Esophagus squamous epithelium (tissue), 5 donors: Measurements from ENCODE around the gene CFAP99. TPM values are rescaled to one million over a fixed set of nuclear protein-coding genes. Genes with fewer than 3 reads are reported as not detected.
"Not testable (repeated sequence)": the region's sequence is repeated elsewhere in the genome, so short reads cannot be mapped to it uniquely, and the experiment has no call there.

ENCODE experiments used
- DNase-seq: peaks from one replicate; lab custom pipeline; 2025; lab: John Stamatoyannopoulos, UW
- H3K27ac ChIP-seq, 4 donors: fragments of 200-600 bp; sonication (generic); one replicate each; pipeline ENCODE4 v1.5.1; 2016 to 2019; ENCODE audit warnings: mild to moderate bottlenecking in 1 of 4
- H3K27me3 ChIP-seq, 4 donors: fragments of 200-600 bp; sonication (generic); 1 replicate in 3 of 4; 2 replicates in 1 of 4; pipeline versions ENCODE4 v1.5.1 to v1.6.0; 2017 to 2021; ENCODE audit warnings: antibody characterized with exemption in 1 of 4
- H3K36me3 ChIP-seq, 3 donors: fragments of 200-600 bp; sonication (generic); one replicate each; pipeline ENCODE4 v1.5.1; 2016 to 2019
- H3K4me1 ChIP-seq, 3 donors: fragments of 200-600 bp; sonication (generic); one replicate each; pipeline ENCODE4 v1.5.1; 2017 to 2019
- H3K4me3 ChIP-seq, 4 donors: fragments of 200-600 bp; sonication (generic); 1 replicate in 3 of 4; 2 replicates in 1 of 4; pipeline ENCODE4 v1.5.1; 2016 to 2019; ENCODE audit warnings: mild to moderate bottlenecking in 2 of 4, moderate library complexity in 1 of 4
- H3K9me3 ChIP-seq, 3 donors: fragments of 200-600 bp; sonication (generic); one replicate each; pipeline ENCODE4 v1.5.1; 2016 to 2019
- CTCF ChIP-seq, 6 experiments: fragments of 450-650 bp in 4 of 6; fragments of 200-600 bp in 2 of 6; sonication (generic) in 2 of 6; IDR thresholded peaks; one replicate each; pipeline ENCODE4 v1.5.1; 2016 to 2019; ENCODE audit warnings: antibody characterized with exemption in 6 of 6, mild to moderate bottlenecking in 4 of 6, moderate library complexity in 4 of 6
- POLR2A ChIP-seq, 4 donors: fragments of 450-650 bp; IDR thresholded peaks; one replicate each; pipeline ENCODE4 v1.6.1; 2017; ENCODE audit warnings: antibody characterized with exemption in 4 of 4, mild to moderate bottlenecking in 4 of 4, moderate library complexity in 3 of 4
- WGBS, 2 donors: methylation state at CpG; one replicate each; pipeline ENCODE4 v1.1.5; 2018; 5-methylcytosine and 5-hydroxymethylcytosine counted together
- intact Hi-C: fragments of 100-400 bp; cut with DNase I; formaldehyde crosslinking; loops from one replicate; pipeline ENCODE4 v1.15.0; 2022
- total RNA-seq, 4 donors: library from RNA; depleted of rRNA; stranded (reverse); fragments of >200 nt; gene quantifications; one replicate each; pipeline ENCODE4 v1.1.0, GENCODE V29; 2016
- donor health status: DM: yes; HTN: yes; CAD: no.

The CFAP99 gene
- total RNA-seq, 4 donors from 2014 or later: 0.11 TPM; not detected in 3

GRCh38 chr4:2373532-2373931, 45.2 kb upstream of the CFAP99 start:
- Histone ChIP-seq H3K27ac (no peak overlapping the region), H3K27me3 (no peaks in the 10 kb centered on the region), H3K9me3 (peaks cover 0 to 4% (median 4%) of the 10 kb centered on the region in 3 donors), H3K4me1 (no peaks in the 10 kb centered on the region), H3K4me3 (no peak overlapping the region), H3K36me3 (no peaks in the 10 kb centered on the region)
- WGBS, 2 donors: 75 to 76% methylated on average over 7 of the region's 7 CpGs
- intact Hi-C loops: no loop called here
- no peak for DNase-seq
- TF ChIP-seq CTCF (IDR thresholded peaks at IDR 0.05): no peak
- TF ChIP-seq POLR2A (IDR thresholded peaks at IDR 0.05): no peak

- no peak for TF ChIP-seq POLR2A (IDR thresholded peaks at IDR 0.05)
- no peak for TF ChIP-seq CTCF (IDR thresholded peaks at IDR 0.05)
- Histone ChIP-seq H3K9me3 (no peaks in the 10 kb centered on the region), H3K4me3 (no peak overlapping the region), H3K27me3 (no peaks in the 10 kb centered on the region), H3K36me3 (no peaks in the 10 kb centered on the region), H3K4me1 (no peaks in the 10 kb centered on the region), H3K27ac (no peak overlapping the region)
- no peak for DNase-seq
- intact Hi-C loops: no loop called here
- 57 to 84% methylated on average over 7 to 9 of the region's 10 CpGs for WGBS, 2 donors
These were observed 43.3 kb upstream of the CFAP99 start for GRCh38 chr4:2375427-2375826.

GRCh38 chr4:2377241-2377640, 41.5 kb upstream of the CFAP99 start:
- Histone ChIP-seq H3K4me1 (no peaks in the 10 kb centered on the region), H3K27ac (no peak overlapping the region), H3K4me3 (no peak overlapping the region), H3K36me3 (no peaks in the 10 kb centered on the region), H3K9me3 (no peaks in the 10 kb centered on the region), H3K27me3 (no peaks in the 10 kb centered on the region)
- intact Hi-C loops: no loop called here
- WGBS, 2 donors: 91 to 93% methylated on average over 14 of the region's 14 CpGs
- TF ChIP-seq POLR2A (IDR thresholded peaks at IDR 0.05) (no peak), CTCF (IDR thresholded peaks at IDR 0.05) (no peak)
- no peak for DNase-seq

GRCh38 chr4:2378401-2378800, 40.4 kb upstream of the CFAP99 start:
- no peak for TF ChIP-seq CTCF (IDR thresholded peaks at IDR 0.05)
- TF ChIP-seq POLR2A (IDR thresholded peaks at IDR 0.05): no peak
- Histone ChIP-seq H3K27ac (no peak overlapping the region), H3K4me3 (no peak overlapping the region), H3K4me1 (no peaks in the 10 kb centered on the region), H3K27me3 (no peaks in the 10 kb centered on the region), H3K9me3 (no peaks in the 10 kb centered on the region), H3K36me3 (no peaks in the 10 kb centered on the region)
- intact Hi-C loops: no loop called here
- no peak for DNase-seq
- 68 to 71% methylated on average over 5 of the region's 5 CpGs for WGBS, 2 donors

- no peaks in the 10 kb centered on the region for H3K4me1 ChIP-seq
- no peaks in the 10 kb centered on the region for H3K9me3 ChIP-seq
- 70 to 80% methylated on average over 1 to 2 of the region's 3 CpGs for WGBS, 2 donors
- no peaks in the 10 kb centered on the region for H3K36me3 ChIP-seq
- H3K27ac ChIP-seq: no peak overlapping the region
- no peak for DNase-seq
- no peak for TF ChIP-seq POLR2A (IDR thresholded peaks at IDR 0.05)
- no peak for TF ChIP-seq CTCF (IDR thresholded peaks at IDR 0.05)
- H3K27me3 ChIP-seq: no peaks in the 10 kb centered on the region
- intact Hi-C loops: no loop called here
- H3K4me3 ChIP-seq: no peak overlapping the region
These were observed 39.9 kb upstream of the CFAP99 start for GRCh38 chr4:2378898-2379297.

GRCh38 chr4:2380589-2380988, 38.2 kb upstream of the CFAP99 start:
- H3K4me1 ChIP-seq, intact Hi-C loops: not testable (repeated sequence)

GRCh38 chr4:2382769-2383202, 36.0 kb upstream of the CFAP99 start:
- H3K36me3 ChIP-seq, intact Hi-C loops, H3K9me3 ChIP-seq, H3K4me1 ChIP-seq, H3K27ac ChIP-seq, DNase-seq, H3K27me3 ChIP-seq, H3K4me3 ChIP-seq: not testable (repeated sequence)
- WGBS, 2 donors: 78 to 83% methylated on average over 7 of the region's 7 CpGs

More at GRCh38 chr4:2380589-2380988, 38.2 kb upstream of the CFAP99 start:
- 83% methylated on average over 6 of the region's 6 CpGs for WGBS, 2 donors
- not testable (repeated sequence) for H3K9me3 ChIP-seq, H3K4me3 ChIP-seq, H3K27ac ChIP-seq, DNase-seq, H3K27me3 ChIP-seq, H3K36me3 ChIP-seq

- H3K27ac ChIP-seq, intact Hi-C loops, H3K27me3 ChIP-seq, H3K4me3 ChIP-seq, H3K36me3 ChIP-seq, H3K9me3 ChIP-seq, DNase-seq, H3K4me1 ChIP-seq: not testable (repeated sequence)
- 86 to 90% methylated on average over 8 of the region's 8 CpGs for WGBS, 2 donors
These were observed 35.5 kb upstream of the CFAP99 start for GRCh38 chr4:2383220-2383631.
